Germinal center (tissue), 1 donor: ENCODE data around the gene DERL3.

Experiments used
- DNase-seq: peaks from one replicate; pipeline ENCODE4 v3.0.0; 2012; ENCODE audit warnings: mixed read lengths, low spot score

The DERL3 gene

GRCh38 chr22:23847310-23847920 is 8.6 kb upstream of the DERL3 start:
- DNase-seq, result no peak

DNA sequence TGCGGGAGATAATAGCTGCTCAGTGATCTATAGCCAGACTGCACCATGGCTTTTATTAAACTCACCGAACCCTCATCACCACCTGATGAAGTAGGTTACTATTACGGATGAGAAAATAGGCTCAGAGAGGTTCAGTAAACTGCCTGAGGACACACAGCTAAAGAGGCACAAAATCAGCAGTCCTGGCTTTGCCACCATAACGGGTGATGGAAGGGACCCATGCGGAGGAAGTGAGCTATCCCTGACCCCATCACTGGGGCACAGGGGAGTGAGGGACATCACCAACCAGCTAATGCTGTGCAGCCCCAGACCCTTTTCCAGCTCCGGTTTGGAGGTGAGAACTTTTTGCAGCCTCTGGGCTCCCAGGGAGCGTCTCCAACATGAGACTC is 7.3 kb upstream of the DERL3 start:
- no peak for DNase-seq

- no peak for DNase-seq
Measured at GRCh38 chr22:23845265-23846080, 6.7 kb upstream of the DERL3 start.

DNA sequence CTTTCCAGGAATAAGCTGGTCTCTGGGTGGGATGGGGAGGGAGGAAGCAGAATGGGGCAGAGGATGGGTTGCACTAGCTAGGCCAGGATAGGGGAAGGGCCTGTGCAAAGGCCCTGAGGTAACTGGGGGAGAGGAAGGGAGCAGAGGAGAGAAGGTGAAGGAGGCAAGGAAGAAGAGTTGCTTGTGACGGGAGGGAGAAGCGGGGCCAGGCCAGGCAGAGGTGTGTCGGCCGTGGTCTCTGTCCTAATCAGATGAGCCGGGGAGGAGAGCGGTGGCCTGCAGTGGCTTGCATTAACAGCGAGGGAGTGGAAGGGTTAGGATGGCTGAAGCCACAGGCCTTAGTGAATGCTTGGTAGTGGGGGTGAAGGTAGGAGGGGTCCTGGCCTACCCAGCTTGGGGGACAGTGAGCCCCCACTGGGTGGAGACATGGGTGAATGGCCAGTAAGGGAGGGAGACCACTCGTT is 6.0 kb upstream of the DERL3 start:
- DNase-seq, result no peak

DNA sequence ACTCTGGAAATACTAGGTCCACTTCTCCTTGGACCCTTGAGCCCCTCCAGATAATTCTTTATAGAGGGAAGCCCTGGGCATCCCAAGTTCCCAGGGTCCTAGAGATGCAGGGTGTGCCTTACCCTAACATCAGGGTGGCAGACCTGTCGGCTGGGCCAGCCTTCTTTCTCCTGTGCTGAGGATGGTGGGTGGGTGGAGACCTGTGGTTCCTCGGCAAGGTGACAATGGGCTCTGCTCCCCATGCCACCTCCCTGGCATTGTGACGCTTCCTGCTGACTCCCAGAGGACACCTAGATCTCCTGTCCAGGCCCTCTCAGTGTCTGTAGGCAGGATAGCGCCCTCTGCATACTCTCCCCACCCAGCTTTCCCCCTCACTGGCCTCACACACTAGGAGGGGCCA is 3.8 kb upstream of the DERL3 start:
- no peak for DNase-seq

- no peak for DNase-seq
Measured at GRCh38 chr22:23841736-23842445, 3.1 kb upstream of the DERL3 start.

DNA sequence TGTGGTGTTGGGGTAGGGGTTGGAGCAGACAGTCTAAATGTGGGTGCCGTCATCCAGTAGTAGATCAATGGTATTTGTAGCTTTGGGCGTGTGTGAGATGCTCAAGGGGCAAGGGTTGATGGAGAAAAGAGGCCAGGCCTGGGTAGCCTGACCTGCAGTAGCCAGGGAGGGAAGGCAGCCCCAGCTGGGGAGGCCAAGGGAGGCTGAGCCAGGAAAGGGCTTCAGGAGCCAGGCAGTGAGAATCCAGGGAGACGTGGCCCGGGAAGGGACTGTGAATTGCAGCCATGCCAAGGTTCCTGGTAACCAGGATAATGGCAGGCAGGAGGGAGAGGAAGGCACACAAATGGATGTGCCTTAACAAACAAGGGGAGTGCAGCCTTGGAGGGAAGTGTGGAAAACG is 2.5 kb upstream of the DERL3 start:
- no peak for DNase-seq

DNA sequence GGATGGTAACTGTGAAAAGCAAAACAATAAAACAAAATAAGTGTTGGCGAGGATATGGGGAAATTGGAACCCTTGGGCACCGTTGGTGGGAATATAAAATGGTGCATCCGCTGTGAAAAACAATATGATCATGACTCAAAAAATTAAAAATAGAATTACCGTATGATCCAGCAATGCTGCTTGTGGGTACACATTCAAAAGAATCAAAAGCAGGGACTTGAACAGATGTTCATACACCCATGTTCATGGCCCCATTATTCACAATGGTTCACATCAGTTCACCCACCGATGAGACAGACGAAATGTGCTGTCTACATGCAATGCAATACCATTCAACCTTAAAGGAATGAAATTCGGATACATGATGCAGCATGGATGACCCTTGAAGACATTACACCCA is 1.2 kb upstream of the DERL3 start:
- DNase-seq, result no peak

DNA sequence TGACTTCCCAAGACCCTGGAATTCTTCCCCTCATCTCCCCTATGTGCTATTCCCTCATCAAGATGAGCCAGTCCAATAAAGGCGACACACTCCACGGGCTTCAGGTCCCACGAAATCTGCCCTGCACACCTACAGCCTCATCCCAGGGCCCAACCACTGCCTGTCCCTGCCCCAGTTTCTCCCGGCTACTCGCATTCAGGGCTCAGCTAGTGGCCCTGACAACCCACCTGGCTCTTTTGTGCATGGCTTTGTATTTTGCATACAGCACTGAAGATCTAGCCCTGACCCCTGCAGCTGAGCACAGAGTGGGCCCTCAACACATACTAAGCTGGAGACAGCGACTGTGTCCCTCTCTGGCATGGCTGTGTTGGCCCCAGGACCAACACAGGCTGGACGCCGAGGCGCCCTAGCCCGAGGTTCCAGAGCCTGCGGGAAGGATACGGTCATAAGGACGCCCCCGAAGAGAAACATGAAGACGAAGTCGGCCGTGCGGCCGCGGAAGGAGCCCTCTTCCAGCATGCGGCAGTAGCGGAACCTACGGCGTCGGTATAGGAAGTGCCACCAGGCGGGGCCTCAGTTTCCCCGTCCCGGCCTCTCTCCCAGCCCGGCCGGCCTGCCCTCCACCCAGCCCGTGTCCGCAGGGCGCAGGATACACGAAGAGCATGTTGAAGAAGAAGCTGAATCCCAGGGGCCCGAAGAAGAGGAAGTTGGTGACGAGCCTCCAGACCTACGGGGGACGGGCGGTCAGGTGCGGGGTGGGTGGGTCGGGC is 710 bp downstream of the DERL3 start:
- no peak for DNase-seq

- DNase-seq, result no peak
Measured at GRCh38 chr22:23837496-23837859, 1.3 kb downstream of the DERL3 start.

DNA sequence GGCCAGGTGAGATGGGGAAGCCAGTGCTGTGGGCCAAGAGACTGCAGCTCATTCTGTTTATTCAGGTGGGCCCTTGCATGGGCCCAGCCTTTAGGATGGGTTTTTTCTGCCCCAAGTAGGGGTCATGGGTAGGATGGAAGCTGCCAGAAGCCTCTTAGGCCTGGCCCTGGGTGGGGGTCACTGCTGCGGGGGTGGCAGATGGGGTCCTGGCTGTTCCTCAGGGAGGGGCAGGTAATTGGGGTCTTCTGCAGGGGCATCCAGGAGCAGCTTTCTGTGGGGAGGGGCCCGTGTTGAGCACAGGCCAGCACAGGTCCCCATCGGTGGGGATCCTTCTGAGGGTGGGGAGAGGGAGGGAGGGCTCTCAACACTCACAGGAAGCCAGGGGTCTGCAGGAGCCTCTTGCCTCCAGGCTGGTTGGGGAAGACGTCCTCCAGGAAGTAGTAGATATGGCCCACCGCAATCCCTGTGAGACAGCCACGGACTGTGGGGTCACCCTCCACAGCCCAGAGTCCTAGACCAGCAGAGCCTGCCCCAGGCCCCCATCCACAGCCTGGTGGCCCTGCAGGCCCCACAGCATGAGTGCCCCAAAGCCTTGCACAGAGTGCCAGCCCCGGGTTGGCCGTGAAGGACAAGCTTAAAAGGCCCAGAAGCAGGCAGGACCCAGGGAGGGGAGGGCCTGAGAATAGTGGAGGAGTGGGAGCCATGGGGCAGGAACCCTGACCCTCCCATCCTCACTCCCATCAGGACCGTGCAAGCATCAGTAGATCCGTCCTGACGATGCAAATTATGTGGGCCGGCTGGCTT is 1.9 kb downstream of the DERL3 start:
- no peak for DNase-seq

GRCh38 chr22:23836281-23836680 is 2.5 kb downstream of the DERL3 start:
- DNase-seq, result no peak

GRCh38 chr22:23835484-23836144 is 3.2 kb downstream of the DERL3 start:
- DNase-seq, result no peak

DNA sequence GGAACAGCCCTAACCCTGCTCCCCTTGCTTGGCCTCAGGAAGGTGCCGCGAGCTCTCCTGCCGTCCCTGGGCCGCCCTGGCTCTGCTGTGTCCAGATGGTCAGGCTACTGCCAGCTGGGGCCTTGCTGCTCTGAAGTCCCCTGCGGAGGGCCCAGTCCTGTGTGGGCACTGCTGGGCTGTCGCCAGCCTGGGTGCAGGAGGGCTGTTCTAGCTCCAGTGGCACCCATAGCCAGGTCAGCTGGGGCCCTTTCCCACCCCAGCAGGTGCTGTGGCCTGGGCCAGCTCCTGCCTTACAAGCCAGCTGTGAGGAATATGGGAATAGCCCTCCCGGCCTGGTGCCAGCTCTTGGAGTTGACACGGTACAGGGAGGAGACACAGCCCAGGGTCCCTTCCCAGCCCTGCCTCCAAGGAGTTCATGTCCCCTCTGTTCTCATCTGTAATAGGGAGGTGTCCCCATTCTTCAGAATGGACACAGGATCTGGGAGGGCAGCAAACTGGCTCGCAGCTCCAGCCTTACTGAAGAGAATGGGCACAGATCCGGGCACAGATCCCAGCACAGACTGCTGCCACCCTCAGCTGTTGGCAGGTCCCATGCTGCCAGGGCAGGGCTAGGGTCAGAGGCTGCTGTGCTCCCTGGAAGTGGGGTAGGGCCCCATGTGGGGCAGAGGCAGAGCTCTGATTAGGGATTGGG is 3.9 kb downstream of the DERL3 start:
- no peak for DNase-seq

GRCh38 chr22:23834406-23834792 is 4.4 kb downstream of the DERL3 start:
- DNase-seq, result no peak

DNA sequence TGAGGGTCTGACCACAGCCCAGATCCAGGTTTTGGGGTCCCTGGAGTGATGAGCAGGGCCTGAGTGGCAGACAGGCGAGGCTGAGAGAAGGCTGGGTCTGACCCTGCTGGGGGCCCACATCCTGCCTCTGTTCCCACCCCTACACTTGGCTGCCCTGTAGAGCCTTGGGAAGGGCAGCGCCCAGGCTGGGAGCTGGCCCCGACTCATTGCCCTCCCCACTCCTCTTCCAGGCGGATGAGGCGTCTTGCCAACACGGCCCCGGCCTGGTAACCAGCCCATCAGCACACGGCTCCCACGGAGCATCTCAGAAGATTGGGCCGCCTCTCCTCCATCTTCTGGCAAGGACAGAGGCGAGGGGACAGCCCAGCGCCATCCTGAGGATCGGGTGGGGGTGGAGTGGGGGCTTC is 4.9 kb downstream of the DERL3 start:
- no peak for DNase-seq

GRCh38 chr22:23833017-23833751 is 5.6 kb downstream of the DERL3 start:
- DNase-seq, result no peak

- DNase-seq, result no peak
Measured at GRCh38 chr22:23832226-23833016, 6.4 kb downstream of the DERL3 start.

GRCh38 chr22:23831781-23832180 is 7.0 kb downstream of the DERL3 start:
- no peak for DNase-seq
